NCI-H2171 treated with DMSO at 0.1 percent for 48 hours (cell line): Measurements from ENCODE around the gene NAP1L4.

ENCODE experiments used
- DNase-seq: peaks from one replicate; lab custom pipeline; 2025; lab: John Stamatoyannopoulos, UW

NAP1L4 gene

GRCh38 chr11:2934611-2935239 lies 57.4 kb downstream of the NAP1L4 start:
- no peak for DNase-seq

GRCh38 chr11:2934021-2934550 lies 58.0 kb downstream of the NAP1L4 start:
- DNase-seq, result no peak

DNA sequence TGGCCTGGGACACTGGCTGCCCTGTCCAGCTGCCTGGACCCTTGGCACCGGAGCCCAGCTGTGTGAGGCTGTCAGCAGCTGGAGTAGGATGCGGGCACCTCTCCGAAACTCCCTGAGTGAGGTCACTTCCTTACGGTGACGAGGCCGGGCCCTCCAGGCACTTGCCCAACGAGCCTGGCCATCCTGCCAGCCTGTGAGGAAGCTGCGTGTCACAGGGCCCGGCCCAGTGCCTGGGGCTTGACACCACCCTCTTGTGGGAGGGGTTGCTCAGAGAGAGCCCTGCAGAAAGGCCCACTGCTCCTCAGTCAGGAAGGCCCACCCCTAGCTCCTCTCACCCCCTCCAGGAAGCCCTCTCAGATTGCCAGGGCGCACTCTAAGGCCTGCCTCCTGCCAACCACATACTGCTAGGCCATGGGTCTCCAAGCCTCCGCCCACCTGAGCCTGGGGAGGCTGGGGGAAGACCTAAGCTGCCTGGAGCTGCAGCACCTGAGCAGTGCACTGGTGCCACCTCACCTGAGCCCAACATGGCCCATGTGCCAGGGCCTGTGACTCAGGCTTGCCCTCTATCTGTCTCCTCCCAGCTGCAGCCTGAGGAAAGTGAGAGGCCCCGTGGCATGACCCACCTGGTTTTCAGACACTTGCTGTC lies 58.6 kb downstream of the NAP1L4 start:
- no peak for DNase-seq

DNA sequence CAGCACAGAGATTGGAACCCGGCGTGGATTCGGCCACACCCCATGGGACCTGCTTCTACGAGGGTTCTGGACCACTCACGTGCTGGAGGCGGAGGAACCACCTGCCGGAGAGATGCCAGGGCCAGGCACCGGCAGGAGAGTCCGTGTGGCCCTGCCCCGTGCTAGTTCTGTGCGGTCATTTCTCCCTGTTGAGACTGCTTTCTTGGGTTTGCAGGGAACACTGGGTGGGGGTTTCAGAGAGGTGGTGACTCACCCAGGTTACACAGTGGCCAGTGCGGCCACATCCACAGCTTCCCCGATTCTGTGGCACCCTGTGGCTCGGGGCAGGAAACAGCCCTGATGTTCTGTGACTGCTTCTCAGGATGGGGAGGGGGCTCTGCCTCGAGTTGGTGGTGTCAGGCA lies 59.3 kb downstream of the NAP1L4 start:
- DNase-seq, result no peak

DNA sequence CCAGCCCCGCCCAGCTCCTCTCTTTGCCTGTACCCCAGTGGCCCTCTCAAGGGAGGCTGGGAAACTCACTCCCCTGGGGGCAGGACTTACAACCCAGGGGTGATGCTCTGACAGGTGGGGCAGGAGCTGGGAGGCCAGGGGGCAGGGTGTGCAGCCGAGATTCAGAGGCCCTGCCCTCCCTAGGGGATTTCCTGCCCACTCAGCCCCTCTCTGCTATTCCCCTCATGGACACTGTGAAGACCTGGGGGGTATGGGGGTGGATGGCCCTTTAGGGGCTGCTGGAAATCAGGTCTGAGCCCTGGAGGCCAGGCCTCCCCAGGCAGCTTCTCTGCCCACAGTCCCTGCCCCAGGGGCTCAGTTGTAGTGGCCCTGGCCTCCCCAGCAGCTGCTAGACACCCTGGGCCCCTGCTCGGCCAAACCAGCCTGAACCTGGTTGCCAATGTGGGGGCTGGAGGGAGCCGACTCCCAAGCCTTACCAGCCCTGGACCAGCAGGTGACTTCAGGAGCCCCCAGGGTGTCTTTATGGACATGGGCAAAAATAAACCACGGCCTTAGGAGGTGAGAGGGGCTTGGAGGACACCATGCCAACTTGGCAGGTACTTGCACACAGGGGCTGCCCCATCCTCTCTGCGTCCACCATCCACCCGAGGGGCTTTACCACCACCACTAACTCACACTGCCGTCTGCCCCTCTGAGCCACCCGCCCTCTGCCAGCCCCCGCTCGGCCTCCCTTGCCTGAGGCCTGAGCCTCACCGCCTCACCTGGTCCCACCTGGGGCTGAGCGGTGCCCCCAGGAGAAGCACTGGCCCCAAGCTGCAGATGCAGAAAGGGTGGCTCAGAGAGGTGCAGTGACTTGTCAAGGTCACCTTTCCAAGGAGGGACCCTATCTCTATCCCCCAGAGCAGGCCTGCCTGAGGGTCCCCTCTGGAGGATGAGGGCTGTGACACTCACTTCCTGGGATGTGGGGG lies 60.1 kb downstream of the NAP1L4 start:
- no peak for DNase-seq

GRCh38 chr11:2931420-2931746 lies 60.7 kb downstream of the NAP1L4 start:
- no peak for DNase-seq

DNA sequence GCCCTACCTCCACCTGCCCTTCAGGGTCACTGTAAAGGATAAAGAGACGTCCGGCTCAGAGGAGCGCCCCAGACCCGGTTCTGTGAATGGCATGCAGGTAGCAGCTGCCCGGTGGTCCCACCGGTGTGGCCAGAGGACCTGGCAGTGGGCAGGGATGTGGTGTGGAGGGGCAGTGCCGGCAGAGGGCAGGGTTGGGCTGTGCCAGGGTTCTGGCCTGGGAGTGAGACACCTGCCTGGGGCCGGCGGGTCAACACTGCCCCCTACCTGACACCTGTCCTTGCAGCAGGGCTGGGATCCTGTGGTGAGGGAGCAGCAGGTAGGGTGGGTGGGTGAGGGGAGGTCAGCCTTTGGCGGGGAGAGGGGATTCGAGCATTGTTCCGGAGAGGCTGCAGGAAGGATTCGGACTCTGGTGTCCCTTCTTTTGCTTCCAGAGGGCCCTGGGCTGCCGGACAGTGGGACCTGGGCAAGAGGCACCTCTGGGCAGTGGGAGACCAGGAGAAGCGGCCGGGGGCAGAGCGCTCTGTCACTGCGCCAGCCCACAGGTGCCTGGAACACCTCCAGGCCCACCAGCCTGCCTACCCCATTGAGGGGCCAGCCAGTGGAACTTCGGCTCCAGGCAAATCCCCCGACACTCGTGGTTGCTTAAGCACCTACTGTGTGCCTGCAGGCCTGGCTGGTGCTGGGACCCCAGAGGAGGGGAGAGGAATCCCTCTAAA lies 61.3 kb downstream of the NAP1L4 start:
- no peak for DNase-seq

- DNase-seq, result no peak
These were observed 62.0 kb downstream of the NAP1L4 start for GRCh38 chr11:2929950-2930703.

GRCh38 chr11:2929531-2929949 lies 62.6 kb downstream of the NAP1L4 start:
- no peak for DNase-seq

DNA sequence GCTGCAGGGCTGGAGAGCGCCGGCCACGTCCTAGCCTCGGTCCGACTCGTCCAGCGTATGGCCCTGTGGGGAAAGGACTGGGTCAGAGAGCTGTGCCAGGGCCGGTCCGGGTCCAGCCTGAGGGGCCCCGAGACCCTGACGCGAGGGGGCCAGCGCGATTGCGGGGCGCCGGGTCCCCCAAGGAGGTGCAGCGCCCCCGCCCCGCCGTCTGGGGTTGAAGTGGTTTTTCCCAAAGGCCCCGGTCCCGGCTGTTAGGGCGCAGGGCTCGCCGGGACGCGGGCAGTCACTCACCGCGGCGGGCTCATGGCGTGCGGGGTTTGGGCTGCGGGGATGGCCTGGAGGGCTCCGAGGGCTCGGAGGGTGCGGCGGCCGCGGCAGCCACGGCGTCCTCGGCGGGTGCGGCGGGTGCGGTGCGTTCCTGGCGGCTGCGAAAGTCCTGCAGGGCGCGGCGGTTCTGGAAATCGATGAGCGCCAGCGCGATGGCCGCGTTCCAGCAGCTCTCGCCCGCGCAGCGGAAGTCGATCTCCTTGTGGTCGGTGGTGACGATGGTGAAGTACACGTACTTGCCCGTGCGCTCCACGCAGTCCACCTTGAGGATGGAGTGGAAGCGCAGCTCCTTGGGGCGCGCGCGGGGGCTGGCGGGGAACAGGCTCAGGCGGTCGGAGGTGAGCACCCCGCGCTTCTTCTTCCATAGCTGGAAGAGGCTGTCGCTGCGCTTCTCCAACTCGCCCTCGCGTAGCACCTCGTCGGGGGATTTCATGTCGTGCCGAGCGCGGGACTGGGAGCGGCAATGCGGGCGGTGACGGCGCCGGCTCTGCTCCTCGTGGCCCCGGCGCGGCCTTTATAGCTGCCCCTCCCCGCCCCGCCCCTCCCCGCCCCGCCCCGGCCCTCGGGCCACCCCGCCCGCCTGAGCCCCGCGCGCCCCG lies 63.3 kb downstream of the NAP1L4 start, which contains the start of gene PHLDA2:
Gene PHLDA2 (minus strand): TSS at position 816 of the 926 bp plus-strand sequence. CDS start 56 bp downstream, at position 760.
- no peak for DNase-seq

DNA sequence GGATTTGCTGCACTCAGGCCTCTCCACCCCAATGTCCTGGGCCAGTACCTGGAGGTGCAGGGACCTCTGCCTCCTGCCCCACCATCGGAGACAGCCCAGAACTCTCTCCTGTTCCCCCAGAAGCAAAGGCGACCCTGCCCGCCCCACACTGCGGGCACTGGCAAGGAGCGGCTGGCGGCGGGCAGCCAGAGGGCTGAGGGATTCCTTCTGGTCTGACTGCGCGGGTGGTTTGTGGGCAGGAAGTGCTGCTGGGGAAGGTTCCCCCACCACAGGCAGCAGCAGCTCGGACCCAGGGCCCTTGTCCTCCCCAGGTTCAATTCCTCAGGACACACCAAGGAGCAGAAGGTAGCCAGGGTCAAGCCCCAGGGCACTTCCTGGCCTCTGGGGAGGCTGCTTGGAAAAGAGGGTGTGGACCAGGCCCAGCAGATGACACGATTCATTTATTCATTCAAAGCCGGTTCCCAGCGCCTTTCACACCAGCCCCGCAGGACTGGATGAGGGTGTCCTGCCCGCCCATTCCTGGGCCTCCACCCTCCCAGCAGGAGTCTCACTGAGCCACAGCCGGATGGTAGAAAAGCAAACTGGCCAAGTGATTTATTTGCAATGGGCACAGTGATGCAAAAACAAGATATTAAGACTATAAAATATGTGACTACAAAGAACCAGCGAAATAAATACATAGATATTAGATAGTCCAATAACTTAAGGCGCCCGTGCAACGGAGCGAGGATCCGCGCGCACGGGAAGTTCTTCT lies 64.1 kb downstream of the NAP1L4 start:
- no peak for DNase-seq

DNA sequence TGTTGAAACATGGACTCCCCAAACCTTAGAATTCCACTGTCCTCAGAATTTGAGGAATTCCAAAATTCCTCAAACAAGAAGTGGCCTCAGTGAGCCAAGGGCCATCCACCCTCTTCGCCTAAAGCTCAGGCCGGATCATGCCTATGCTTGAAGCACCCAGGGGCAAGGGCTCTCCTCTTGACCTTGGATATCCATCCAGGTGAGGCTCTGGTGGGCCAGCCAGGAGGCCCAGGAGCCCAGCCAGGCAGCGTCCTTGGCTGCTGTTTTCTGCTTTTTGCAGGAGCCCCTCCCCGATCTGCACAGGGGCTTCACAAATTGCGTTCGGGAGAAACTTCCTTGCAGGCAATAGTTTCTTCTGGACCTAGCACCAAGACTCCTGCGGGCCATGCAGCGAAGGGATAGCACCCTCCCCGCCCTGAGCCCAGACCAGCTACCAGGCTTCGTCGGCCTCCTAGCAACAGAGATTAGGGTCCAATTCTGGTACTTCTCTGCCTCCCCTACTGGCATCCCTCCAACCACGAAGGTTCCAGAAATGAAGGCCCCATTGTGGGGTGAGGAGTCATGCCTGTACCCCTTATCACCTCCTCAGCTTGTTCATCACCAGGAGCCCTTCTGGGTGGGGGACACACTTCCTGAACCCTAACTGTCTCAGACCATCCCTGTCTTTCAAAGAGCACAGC lies 64.9 kb downstream of the NAP1L4 start:
- DNase-seq, result no peak

- no peak for DNase-seq
These were observed 65.5 kb downstream of the NAP1L4 start for GRCh38 chr11:2926611-2927051.

GRCh38 chr11:2924821-2925675 lies 67.1 kb downstream of the NAP1L4 start:
- no peak for DNase-seq

- no peak for DNase-seq
These were observed 67.7 kb downstream of the NAP1L4 start for GRCh38 chr11:2924381-2924780.

DNA sequence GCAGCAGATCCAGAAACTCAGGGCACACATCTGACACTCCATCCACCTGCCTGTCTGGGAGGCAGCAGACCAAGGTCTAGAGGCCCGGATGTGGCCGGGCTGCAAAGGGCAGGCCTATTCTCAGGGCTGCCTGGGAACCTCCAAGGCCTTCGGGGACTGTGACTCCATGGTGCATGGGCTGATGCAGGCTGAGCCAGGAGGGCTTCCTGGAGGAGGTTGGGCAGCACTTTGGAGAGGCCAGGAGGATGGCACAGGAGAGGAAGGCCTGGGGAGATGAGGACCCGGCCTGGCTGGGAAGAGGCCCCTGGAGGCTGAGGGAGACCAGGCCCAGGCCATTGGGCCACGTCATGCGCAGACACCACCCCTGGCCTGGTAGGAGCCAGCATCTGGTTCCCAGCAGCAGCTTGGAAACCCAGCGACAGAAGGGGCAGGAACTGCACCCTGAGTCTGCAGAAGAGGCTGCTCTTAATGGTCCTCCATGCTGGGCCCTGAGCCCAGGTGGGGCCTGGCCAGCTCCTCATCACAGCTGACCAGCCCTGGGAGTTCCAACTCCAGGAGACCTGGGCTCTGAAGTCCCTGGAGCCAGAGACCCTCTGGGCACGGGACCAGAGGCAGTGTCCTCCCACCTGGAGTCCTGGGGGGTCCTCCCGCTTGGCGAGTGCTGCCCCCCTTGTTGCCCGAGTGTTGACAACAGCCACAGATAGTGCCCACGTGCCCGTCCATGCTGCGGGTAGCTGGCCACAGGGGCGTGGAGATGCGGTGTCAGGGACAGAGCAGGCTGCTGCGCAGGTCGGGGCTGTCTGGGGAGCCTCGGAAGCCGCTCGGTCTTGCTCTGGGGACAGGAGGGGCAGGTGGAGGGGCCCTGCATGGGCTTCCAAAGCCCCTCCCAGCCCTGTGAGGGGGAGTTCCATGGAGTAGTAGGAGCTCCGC lies 68.4 kb downstream of the NAP1L4 start:
- DNase-seq, result no peak

GRCh38 chr11:2922655-2923054 lies 69.5 kb downstream of the NAP1L4 start:
- DNase-seq, result no peak
